Measurements from ENCODE around the gene KDM2B. TPM values are rescaled to one million over a fixed set of nuclear protein-coding genes. Genes with fewer than 3 reads are reported as not detected.
"Not testable (repeated sequence)": the region's sequence is repeated elsewhere in the genome, so short reads cannot be mapped to it uniquely, and the experiment has no call there.

The KDM2B gene
- total RNA-seq, 1 donor from 2014 or later: 19.8 TPM

DNA sequence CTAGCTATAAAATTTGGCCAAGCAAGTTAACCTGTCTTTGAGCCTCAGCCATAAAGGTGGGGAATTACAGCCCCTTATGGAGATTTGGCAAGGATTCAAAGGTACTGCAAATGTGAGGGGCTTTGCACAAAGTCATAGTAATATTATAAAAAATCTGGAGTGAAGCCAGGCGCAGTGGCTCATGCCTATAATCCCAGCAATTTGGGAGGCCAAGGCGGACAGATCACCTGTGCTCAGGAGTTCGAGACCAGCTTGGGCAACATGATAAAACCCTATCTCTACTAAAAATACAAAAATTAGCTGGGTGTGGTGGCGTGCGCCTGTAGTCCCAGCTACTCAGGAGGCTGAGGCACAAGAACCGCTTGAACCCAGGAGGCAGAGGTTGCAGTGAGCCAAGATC is 4.1 kb upstream of the KDM2B start:
- not testable (repeated sequence) for DNase-seq (ENCODE audit: low read depth in 2 of 2)

DNA sequence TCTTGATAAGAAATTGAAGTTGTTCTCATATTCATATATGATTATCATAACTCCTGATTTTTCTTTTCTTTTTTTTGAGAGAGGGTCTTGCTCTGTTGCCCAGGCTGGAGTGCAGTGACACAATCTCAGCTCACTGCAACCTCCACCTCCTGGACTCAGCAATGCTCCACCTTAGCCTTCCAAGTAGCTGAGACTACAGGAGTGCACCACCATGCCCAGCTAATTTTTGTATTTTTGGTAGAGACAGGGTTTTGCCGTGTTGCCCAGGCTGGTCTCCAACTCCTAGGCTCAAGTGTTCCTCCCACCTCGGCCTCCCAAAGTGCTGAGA is 2.5 kb upstream of the KDM2B start:
- not testable (repeated sequence) for DNase-seq (ENCODE audit: low read depth in 2 of 2)

DNA sequence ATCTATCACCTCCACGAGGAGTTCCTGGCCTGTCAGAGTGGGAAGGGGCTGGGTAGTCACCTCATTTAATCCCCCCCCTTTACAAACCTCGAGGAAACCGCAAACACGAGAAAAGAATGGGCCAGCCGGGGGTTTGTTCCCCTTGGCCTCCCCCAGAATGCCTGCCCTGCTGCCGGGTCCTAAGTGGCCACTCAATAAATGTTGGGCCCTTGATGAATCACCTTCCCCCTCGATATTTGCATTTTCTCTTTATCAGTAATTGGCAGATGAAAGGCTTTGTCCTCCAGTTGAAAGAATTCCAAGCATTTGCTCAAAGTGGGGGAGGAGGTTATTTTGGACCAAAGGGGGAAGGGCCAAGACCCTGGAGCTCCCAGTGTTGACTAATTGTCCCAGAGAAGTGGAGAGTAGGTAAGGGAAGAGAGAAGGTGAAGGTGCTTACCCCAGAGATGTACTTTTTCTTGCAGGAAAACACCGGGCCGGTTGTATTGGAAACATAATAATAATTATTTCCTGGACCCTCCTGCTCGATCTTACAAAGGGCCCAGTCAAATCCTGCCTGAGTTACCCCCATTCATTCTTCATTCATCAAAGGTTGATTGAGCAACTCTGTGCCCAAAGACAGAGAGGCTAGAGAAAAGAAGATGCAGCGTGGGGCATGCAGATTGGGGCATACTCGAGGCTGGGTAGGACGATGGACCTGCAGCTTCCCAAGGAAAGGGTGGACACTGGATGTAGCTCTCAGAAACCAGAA is 1.9 kb upstream of the KDM2B start:
- DNase-seq (ENCODE audit: low read depth in 2 of 2): peak in 1 of 2 donors; percentile 18

DNA sequence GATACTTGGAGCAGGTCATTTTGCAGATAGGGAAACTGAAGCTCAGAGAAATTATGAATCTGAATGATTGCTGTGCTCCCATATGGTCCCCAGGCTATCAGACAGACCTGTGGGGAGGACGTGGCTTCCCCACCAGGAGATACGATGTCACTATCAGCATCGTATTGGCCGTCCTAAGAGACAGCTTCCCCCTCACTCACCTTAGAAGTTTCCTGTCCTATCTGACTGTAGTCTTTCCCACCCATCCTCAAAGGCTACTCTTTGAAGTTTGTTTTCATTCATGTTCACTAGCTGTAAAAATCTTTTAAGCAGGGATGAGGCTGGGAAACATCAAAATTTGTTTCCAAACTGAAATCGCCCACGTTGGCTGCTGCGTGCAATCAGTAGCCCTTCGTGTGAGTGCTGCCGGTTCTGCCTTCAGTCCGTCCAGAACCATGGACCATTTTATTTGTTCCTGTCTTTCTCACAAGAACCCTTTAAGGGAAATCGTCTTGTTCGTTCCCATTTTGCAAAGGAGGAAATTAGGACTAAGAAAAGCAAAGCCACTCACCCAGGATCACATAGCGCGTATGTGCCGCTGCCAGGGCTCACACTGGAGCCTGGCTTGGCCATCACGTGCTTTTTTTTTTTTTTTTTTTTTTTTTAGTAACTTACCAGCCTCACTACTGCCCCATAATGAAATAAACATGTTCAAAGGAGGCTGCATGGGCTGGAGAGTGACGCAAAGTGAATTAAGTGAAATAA is 1.0 kb upstream of the KDM2B start:
- DNase-seq (ENCODE audit: low read depth in 2 of 2): no peak

DNA sequence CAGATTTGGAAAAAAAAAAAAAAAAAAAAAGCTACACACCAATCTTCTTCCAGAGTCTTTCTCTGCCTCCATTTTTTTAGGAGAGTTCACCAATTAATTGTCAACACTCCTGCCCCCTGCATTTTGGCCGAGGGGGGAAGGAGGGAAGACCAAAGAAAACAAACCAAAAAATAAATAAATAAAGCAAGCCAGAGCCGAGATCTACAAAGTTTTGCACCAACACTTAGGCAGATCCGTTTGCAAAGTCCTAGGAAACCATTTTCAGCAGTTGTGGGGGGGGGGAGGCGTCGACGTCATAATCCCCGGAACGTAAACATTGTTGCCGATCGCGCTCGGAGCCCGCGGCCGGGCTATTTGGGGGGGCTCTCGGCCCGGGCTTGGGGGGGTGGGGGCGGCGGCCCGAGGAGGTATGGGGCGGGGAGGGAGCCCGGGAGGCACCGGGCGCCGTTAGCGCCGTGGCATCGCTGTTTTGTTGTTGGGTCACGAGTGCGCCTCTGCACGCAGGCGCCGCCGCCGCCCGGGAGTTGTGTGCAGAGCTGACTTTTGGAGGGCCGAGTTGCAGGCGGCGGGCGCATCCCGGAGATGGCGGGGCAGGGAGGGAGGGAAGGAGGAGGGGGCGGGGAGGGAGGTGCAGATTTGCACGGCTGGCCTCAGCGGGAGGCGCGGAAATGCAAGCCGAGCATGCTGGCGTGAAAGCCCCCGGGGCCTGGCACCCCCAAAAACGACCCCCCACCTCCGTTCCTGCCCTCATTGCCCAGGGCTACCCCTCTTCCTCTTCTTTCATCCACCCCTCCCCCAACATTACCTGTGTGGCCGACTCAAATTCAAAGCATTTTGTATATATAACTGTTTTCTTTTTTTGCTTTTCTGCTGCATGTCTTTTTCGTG is 598 bp downstream of the KDM2B start:
- peak; percentile 20 to 62 for DNase-seq (ENCODE audit: low read depth in 2 of 2)

DNA sequence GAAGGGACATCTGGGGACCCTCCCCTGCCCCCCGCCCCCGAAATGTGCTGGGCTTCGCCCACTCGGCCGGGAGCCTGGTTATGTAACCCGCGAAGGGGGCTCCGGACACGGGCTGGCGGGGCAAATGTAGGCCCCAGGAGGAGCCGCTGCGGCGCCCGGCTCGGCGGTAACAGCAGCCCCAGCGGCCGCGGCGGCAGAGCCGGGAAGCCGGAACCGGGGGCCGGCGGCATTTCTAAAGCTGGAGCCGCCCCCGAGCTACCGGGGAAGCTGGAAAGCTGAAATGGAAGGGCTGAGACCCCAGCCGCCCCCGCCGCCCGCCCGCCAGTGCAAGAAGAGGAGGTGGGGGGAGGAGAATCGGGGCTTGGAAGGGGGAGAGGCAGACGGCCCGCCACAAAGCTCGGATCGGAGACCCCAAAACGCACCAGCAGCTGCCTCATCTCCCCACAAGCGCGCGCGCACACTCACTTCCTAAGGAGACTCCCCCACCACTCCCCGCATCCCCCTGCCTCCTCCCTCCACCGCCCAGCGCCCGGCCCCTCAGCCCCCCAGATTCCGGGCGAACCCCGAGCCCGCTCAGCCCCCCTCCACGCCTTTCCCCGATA is 1.5 kb downstream of the KDM2B start:
- DNase-seq (ENCODE audit: low read depth in 2 of 2): peak in 1 of 2 donors; percentile 38

DNA sequence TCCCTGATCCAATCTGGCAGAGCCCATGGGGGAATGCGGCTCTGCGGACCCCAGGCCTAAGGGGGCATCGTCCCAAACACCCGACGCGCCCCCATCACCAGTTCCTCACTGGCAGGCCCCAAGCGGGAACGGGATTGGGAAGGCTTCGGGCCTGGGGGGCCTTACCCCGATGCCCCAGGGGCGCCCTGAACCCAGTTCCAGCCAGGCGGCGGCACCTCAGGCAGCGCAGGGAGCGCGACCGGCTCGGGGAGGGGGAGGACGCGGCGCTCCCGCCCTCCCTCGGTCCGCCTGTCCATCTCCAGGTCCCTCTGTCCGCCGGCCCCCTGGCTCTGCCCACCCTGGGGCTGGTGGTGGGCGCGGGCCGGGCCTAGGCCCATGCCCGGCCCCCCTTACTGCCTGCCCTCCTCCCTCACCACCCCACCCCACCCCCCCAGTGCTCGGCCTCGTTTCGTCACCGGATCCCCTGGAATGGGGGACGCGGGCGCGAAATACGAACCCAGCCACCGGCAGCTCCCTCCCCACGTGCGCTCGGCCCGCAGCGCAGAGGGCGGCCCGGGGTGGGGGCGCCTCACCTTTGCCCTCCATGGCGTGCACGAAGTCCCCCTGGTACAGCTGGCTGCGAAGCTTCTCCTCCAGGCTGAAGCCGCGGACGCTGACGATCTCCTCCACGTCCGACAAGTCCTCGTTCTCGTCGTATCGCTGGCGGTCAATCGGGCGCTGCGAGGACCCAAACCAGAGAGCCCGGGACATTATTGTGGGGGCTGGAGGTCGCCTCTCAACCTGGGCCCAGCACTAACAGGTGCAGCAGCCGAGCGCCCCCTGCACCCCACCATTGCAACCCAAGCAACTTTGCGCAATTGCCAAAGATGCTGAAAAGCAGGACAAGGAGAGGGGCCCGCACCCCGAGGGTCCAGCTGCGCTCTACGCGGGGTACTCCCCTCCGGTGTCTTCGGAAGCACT is 2.3 kb downstream of the KDM2B start:
- peak in 1 of 2 donors; percentile 9 for DNase-seq (ENCODE audit: low read depth in 2 of 2)

DNA sequence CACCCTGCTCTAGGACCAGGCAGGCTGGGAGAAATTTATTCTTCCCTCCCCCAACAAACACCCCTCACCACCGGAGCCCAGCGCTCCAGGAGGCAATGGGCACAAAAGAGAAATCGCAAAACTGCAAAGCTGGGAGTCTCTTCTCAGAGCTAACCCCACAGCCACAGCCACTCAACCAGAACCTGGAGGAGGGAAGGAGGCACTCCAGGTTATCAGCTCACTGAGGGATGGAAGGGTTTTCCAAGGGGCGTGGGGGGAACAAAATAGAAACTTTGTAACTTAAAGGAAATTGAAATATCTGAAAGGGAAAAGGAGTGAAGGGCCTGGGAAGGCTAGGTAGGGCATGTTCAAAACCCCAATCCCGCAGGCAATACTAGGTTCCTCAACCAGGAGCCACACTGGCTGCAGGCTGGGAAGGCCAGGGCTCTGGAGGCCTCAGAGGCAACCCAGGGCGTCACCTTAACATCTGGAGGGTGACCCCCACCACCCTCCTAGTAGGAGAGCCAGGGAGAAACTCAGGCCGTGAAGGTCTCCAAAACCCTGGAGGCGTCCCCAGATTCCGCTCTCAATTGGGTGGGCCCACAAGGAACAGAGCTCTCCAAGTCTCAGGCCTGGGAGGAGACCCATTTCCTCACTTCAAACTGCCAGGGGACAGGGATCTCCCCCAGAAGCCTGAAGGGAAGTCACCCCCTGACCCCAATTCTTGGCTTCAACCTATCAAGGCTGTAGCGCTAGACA is 3.2 kb downstream of the KDM2B start:
- no peak for DNase-seq (ENCODE audit: low read depth in 2 of 2)

DNA sequence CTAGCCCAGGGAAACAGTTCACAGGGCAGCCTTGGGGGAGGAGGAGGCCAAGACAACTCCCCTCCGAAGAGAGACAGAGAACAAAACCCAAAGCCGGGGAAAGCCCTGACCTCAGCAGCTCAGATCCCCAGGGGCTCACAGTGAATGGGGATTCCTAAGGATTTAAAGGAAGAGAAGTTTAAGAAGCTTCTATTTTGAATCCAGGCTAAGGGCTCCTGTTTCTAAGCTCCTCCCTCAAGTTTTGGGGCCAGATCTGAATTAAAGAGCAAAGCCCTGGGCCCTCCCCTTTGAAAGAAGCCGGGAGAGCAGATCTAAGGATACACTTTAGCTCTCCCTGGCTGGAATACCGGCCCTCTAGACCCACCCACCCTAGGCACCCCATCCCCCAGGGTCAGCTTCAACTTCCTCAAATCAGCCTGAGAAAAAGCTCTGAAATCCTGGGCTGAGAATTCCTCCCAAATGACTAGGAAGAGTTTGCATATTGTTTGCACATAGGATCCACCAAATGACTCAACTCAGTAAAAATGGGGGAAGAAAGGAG is 3.9 kb downstream of the KDM2B start:
- no peak for DNase-seq (ENCODE audit: low read depth in 2 of 2)

DNA sequence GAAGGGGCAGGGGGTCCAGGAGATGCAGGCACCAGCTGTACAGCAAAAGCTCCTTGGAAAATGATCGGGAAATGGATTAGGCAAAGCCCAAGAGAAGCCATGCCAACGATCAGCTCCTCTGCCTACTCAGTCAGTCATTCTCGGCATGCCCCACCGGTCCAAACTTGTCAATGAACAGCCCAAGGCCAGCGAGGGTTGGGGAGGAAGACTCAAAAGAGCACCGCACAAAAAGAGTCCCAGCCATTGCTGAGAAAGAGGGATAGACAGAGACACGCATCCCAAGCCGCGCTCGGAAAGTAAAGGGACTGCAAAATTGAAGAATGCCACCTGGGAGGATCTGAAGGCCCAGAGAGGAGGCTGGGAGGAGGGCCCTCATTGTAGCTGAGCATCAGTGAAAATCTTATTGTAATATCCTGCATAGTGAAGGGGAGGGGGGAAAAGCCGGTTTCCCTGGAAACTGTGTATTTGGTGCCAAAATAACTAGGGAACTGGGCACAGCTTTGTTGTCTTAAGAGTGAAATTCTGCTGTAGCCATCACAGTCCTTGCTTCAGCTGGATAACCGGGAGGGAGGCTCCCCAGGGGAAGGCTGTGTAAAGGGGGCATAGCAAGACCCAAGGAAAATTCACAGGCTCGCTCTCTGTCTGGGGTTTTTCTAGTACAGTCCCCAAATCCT is 4.7 kb downstream of the KDM2B start:
- no peak for DNase-seq (ENCODE audit: low read depth in 2 of 2)

DNA sequence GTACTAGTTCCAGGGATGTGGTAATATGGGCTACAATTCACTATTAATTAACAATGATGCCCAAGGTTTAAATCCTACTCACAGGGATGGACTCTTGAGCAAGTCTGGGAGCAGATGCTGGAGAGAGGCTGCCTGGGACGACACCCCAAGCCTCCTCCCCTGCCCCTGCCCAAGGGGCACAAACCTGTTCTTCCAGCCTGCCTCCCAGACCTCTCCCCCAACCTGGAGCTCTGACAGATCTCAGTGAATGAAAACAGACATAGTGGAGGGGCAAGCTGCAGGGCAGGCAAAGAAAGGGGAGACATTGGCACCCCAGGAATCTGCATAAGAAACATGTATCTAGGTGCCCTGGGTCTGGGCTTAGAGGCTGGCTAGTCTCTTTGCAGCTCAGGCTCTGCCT is 5.8 kb downstream of the KDM2B start:
- no peak for DNase-seq (ENCODE audit: low read depth in 2 of 2)

DNA sequence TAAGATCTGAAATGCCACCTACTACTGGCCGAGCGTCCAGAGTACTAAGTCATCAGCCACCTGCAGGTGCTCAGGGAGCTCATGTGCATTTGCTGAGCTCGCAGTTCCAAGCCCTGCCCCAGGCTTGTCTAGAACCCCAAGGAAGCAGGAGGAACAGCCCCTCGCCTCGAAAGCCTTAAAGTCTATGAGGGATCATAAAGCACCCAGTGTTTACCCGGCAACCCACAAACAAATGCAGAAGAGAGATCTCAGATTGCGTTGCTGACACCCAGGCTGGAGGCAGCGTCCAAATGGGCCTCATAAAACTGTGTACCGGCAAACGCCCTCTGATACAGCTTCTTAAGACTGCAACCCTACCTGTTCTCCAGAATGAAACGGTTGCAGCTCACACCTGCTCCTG is 6.8 kb downstream of the KDM2B start:
- DNase-seq (ENCODE audit: low read depth in 2 of 2): no peak

DNA sequence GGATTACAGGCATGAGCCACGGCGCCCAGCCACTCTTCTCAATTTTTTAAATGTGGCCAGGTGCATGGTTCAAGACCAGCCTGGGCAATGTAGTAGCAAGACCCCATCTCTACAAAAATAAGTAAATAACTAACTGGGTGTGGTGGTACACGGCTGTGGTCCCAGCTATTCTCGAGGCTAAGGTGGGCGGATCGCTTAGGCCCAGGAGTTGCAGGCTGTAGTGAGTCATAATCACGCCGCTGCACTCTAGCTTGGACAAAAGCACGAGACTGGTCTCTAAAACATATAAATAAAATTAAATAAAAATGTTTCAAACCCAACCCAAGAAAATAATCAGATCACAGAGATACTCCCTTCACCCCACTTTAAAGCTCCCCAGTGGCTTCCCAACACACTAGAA is 8.9 kb downstream of the KDM2B start:
- DNase-seq (ENCODE audit: low read depth in 2 of 2): no peak

DNA sequence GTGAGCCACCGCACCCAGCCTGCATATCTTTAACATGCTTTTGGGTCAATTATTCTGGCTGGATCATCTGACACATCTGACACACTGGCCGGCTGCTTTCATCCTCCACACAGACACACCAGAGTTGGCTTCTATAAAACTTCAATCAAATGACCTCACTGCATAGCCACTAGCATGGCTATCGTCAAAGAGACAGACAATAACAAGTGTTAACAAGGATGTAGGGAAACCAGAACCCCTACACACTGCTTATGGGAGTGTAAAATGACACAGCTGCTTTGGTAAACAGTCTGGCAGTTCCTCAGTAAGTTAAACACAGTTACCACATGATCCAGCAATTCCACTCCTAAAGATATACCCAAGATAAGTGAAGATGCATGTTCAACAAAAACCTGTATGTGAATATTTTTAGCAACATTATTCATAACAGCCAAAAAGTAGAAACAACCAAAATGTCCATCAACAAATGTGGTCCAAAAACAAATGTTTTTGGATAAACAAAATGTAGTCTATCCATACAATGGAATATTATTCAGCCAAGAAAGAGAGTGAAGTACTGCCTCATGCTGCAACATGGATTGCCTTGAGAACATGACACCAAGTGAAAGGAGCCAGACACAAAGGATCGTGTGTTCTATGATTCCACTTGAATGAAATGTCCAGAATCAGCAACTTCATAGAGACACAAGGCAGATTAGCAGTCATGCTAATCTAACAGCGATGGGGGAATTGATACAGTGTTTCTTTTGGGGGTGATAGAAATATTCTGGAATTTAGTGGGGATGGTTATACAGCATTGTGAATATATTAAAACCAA is 10.1 kb downstream of the KDM2B start:
- DNase-seq (ENCODE audit: low read depth in 2 of 2): no peak

DNA sequence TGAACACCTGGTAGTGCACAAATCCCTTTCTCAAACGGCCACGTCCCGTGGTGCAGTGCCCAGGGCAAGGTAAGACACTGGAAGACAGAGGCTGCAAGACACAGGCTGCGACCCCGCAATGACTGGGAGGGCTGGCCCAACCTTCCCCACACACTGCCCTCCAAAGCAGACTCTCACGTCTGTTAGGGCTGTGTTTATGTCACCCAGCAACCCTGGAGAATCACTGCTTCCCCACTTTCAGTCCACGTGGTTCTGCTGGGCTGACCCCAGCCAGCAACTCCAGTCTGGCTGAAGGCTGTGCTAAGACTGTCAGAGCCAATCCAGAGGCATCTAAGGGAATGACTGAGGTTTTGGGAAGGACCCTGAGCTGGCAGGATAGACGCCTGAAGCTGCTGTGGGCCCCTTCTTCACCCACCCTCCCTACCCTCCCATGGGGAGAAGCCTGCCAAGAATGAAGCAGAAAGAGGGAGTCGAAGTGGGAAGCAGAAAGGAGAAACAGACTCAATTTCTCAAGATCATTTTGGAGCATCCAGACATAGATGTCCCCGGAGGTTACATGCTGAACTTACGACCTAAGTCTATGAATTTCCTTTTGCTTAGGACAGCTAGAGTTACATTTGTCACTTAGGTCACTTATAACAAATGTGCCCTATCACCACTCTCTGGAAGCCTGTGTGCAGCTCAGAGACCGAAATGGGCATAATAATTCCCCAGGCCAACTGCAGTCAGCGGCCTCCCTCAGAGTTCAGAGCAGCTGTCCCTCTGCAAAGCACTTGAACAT is 11.7 kb downstream of the KDM2B start:
- DNase-seq (ENCODE audit: low read depth in 2 of 2): no peak

DNA sequence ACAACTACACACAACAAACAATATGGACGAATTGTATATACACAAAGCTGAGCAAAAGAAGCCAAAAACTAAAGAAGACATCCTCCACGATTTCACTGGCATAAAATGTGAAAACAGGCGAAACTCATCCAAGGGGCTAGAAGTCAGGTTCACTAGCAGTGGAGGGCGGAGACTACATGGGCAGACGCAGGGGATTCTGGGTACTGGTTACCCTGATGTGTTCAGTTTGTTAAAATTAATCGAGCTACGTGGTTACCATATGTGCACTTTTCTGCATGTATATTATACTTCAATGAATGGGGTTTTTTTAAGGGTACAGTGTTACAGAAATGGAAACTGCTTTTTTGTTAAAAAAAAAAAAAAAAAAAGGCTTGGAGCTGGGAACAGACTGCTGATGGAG is 12.3 kb downstream of the KDM2B start:
- no peak for DNase-seq (ENCODE audit: low read depth in 2 of 2)

DNA sequence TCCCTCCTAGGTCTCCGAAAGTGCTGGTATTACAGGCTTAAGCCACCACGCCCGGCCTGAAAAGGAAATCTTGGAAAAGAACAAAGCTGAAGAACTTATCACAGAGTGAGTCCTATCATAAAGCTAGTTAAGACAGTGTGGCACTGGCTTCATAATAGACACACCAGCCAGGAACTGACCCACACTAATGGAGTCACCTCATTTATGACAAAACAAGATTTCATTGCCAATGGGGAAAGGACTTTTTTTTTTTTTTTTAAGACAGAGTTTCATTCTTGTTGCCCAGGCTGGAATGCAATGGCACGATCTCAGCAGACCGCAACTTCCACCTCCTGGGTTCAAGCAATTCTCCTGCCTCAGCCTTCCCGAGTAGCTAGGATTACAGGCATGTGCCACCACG is 15.7 kb downstream of the KDM2B start:
- no peak for DNase-seq (ENCODE audit: low read depth in 2 of 2)

All from dermis microvascular lymphatic vessel endothelial cell (primary cell).